H9 (cell line): Measurements from ENCODE around the gene TMEM245. TPM values are rescaled to one million over a fixed set of nuclear protein-coding genes. Genes with fewer than 3 reads are reported as not detected.

ENCODE experiments used
- DNase-seq: peaks from one replicate; pipeline ENCODE4 v3.0.0-alpha.2; 2017
- H2AFZ ChIP-seq: one replicate; pipeline ENCODE4 v1.6.1; 2013; ENCODE audit warnings: mild to moderate bottlenecking, low read length, control low read depth, moderate library complexity
- H2AK5ac ChIP-seq: 2 replicates; pipeline ENCODE4 v1.6.1; 2013; ENCODE audit warnings: low read length, control low read depth, mixed read lengths; ENCODE audit not compliant: insufficient read length
- H2BK120ac ChIP-seq: one replicate; pipeline ENCODE4 v1.6.1; 2013; ENCODE audit warnings: low read depth, mild to moderate bottlenecking, low read length, control low read depth, inconsistent platforms; ENCODE audit not compliant: poor library complexity, severe bottlenecking
- H2BK12ac ChIP-seq: 2 replicates; pipeline ENCODE4 v1.6.1; 2013; ENCODE audit warnings: low read length, control low read depth, mixed read lengths, low read depth; ENCODE audit not compliant: insufficient read length
- H2BK15ac ChIP-seq: 2 replicates; pipeline ENCODE4 v1.6.1; 2013; ENCODE audit warnings: low read depth, low read length, control low read depth
- H2BK20ac ChIP-seq: one replicate; pipeline ENCODE4 v1.6.1; 2013; ENCODE audit warnings: low read depth, mild to moderate bottlenecking, low read length, control low read depth, inconsistent platforms; ENCODE audit not compliant: poor library complexity, severe bottlenecking
- H2BK5ac ChIP-seq: 2 replicates; pipeline ENCODE4 v1.6.1; 2013; ENCODE audit warnings: low read length, control low read depth, mixed read lengths; ENCODE audit not compliant: insufficient read length
- H3K14ac ChIP-seq: 2 replicates; pipeline ENCODE4 v1.6.1; 2013; ENCODE audit warnings: low read length, control low read depth; ENCODE audit not compliant: insufficient read depth
- H3K18ac ChIP-seq: 2 replicates; pipeline ENCODE4 v1.6.1; 2013; ENCODE audit warnings: low read depth, mild to moderate bottlenecking, mixed read lengths, low read length, control low read depth; ENCODE audit not compliant: insufficient read length
- H3K23ac ChIP-seq: 2 replicates; pipeline ENCODE4 v1.6.1; 2013; ENCODE audit warnings: low read length, control low read depth, mixed read lengths, low read depth; ENCODE audit not compliant: insufficient read length
- H3K23me2 ChIP-seq: 2 replicates; pipeline ENCODE4 v1.6.1; 2013; ENCODE audit warnings: low read depth, mild to moderate bottlenecking, mixed read lengths, low read length, control low read depth; ENCODE audit not compliant: insufficient read length, poor library complexity, severe bottlenecking
- H3K27ac ChIP-seq: 2 replicates; pipeline ENCODE4 v1.5.1; 2013; ENCODE audit warnings: low read length, control low read depth, mixed read lengths, low read depth; ENCODE audit not compliant: insufficient read length
- H3K27me3 ChIP-seq: 2 replicates; pipeline ENCODE4 v1.6.1; 2013; ENCODE audit warnings: low read length, control low read depth, inconsistent platforms; ENCODE audit not compliant: insufficient read depth
- H3K4ac ChIP-seq: 2 replicates; pipeline ENCODE4 v1.6.1; 2013; ENCODE audit warnings: low read depth, mild to moderate bottlenecking, control low read depth, inconsistent platforms, low read length, moderate library complexity
- H3K4me1 ChIP-seq: 2 replicates; pipeline ENCODE4 v1.6.1; 2013; ENCODE audit warnings: low read length, control low read depth, inconsistent platforms; ENCODE audit not compliant: insufficient read depth
- H3K4me2 ChIP-seq: 2 replicates; pipeline ENCODE4 v1.6.1; 2013; ENCODE audit warnings: low read length, control low read depth, mixed read lengths; ENCODE audit not compliant: insufficient read length, insufficient read depth
- H3K56ac ChIP-seq: 2 replicates; pipeline ENCODE4 v1.6.1; 2013; ENCODE audit warnings: low read depth, mild to moderate bottlenecking, mixed read lengths, low read length, control low read depth; ENCODE audit not compliant: insufficient read length
- H3K79me1 ChIP-seq: 2 replicates; pipeline ENCODE4 v1.6.1; 2013; ENCODE audit warnings: low read depth, mild to moderate bottlenecking, moderate library complexity, low read length, control low read depth, inconsistent platforms; ENCODE audit not compliant: insufficient read depth, poor library complexity, severe bottlenecking
- H3K79me2 ChIP-seq: 2 replicates; pipeline ENCODE4 v1.6.1; 2013; ENCODE audit warnings: low read length, control low read depth, inconsistent platforms; ENCODE audit not compliant: insufficient read depth
- H3K9ac ChIP-seq: 2 replicates; pipeline ENCODE4 v1.6.1; 2013; ENCODE audit warnings: low read length, control low read depth, mixed read lengths; ENCODE audit not compliant: insufficient read length; ENCODE audit errors: extremely low read depth
- H3K9me3 ChIP-seq: one replicate; pipeline ENCODE4 v1.6.1; 2013; ENCODE audit warnings: low read depth, low read length, inconsistent platforms; ENCODE audit not compliant: control insufficient read depth
- H3T11ph ChIP-seq: one replicate; pipeline ENCODE4 v1.6.1; 2013; ENCODE audit warnings: mild to moderate bottlenecking, low read length, control low read depth, inconsistent platforms
- H4K20me1 ChIP-seq: one replicate; pipeline ENCODE4 v1.6.1; 2013; ENCODE audit not compliant: control insufficient read depth, insufficient read length, insufficient read depth
- H4K5ac ChIP-seq: 2 replicates; pipeline ENCODE4 v1.6.1; 2013; ENCODE audit warnings: low read depth, mild to moderate bottlenecking, mixed read lengths, low read length, control low read depth; ENCODE audit not compliant: insufficient read length
- H4K8ac ChIP-seq: replicated peaks from 2 replicates; pipeline ENCODE4 v1.6.1; 2013; ENCODE audit warnings: low read length, control low read depth, mixed read lengths, low read depth; ENCODE audit not compliant: insufficient read length
- H4K91ac ChIP-seq: 2 replicates; pipeline ENCODE4 v1.6.1; 2013; ENCODE audit warnings: low read depth, mild to moderate bottlenecking, moderate library complexity, mixed read lengths, low read length, control low read depth; ENCODE audit not compliant: insufficient read length
- H3K27ac Mint-ChIP-seq, 3 experiments: 2 replicates in 2 of 3; 3 replicates in 1 of 3; pipeline ENCODE4 v1.8.0; 2020 to 2021; ENCODE audit warnings: mixed read lengths in 3 of 3, mild to moderate bottlenecking in 1 of 3, moderate library complexity in 1 of 3
- H3K27me3 Mint-ChIP-seq: 2 replicates; pipeline ENCODE4 v1.8.0; 2021; ENCODE audit warnings: low read depth, mild to moderate bottlenecking, moderate library complexity, mixed read lengths
- H3K36me3 Mint-ChIP-seq, 3 experiments: 2 replicates in 2 of 3; 3 replicates in 1 of 3; pipeline ENCODE4 v1.8.0; 2020 to 2021; ENCODE audit warnings: low read depth in 3 of 3, mixed read lengths in 3 of 3; ENCODE audit not compliant: insufficient read depth in 1 of 3
- H3K4me1 Mint-ChIP-seq, 2 experiments: 2 replicates each; pipeline ENCODE4 v1.8.0; 2020; ENCODE audit warnings: mixed read lengths in 2 of 2
- H3K4me3 Mint-ChIP-seq, 2 experiments: 2 replicates in 1 of 2; 3 replicates in 1 of 2; pipeline ENCODE4 v1.8.0; 2020 to 2021; ENCODE audit warnings: mild to moderate bottlenecking in 2 of 2, mixed read lengths in 2 of 2, moderate library complexity in 1 of 2
- H3K9me3 Mint-ChIP-seq, 2 experiments: 2 replicates in 1 of 2; 3 replicates in 1 of 2; pipeline ENCODE4 v1.8.0; 2020; ENCODE audit warnings: mild to moderate bottlenecking in 2 of 2, mixed read lengths in 2 of 2, moderate library complexity in 1 of 2
- CTCF ChIP-seq: fragments of 200-600 bp; sonication (generic); conservative IDR thresholded peaks from 3 replicates; pipeline ENCODE4 v1.8.0; 2021; ENCODE audit warnings: antibody characterized with exemption, mild to moderate bottlenecking
- WGBS: extraction: QIAGEN DNeasy Blood & Tissue Kit; methylation state at CpG from one replicate; pipeline ENCODE4 v1.1.7; 2013; ENCODE audit warnings: missing lambda C conversion rate, low lambda C conversion rate, mixed read lengths; ENCODE audit not compliant: insufficient read length; ENCODE audit errors: extremely low coverage; 5-methylcytosine and 5-hydroxymethylcytosine counted together
- total RNA-seq: library from RNA; stranded (reverse); gene quantifications from 2 replicates; pipeline ENCODE4 v1.2.1, GENCODE V29; 2021

TMEM245 gene
- total RNA-seq, 1 experiment from 2014 or later, result 37.9 TPM

- no peak overlapping the region for H3K56ac ChIP-seq
- H2BK120ac ChIP-seq, result no peak overlapping the region
- no peaks in the 10 kb centered on the region for H3K23me2 ChIP-seq
- H3K23ac ChIP-seq, result no peak overlapping the region
- H3K4me1 ChIP-seq, result peaks cover 8% of the 10 kb centered on the region; the same call in 1 of the 2 replicates
- no peak overlapping the region for H2BK15ac ChIP-seq
- no peaks in the 10 kb centered on the region for H3K27me3 ChIP-seq
- no peak overlapping the region for H2AK5ac ChIP-seq
- no peak overlapping the region for H4K91ac ChIP-seq
- H3K4me1 Mint-ChIP-seq, result peaks cover 18 to 19% of the 10 kb centered on the region in 2 experiments
- no peak overlapping the region for H3K9ac ChIP-seq
- H3K9me3 ChIP-seq, result no peaks in the 10 kb centered on the region
- H2BK20ac ChIP-seq, result no peak overlapping the region
- H2BK12ac ChIP-seq, result no peak overlapping the region
- no peak overlapping the region for H3K14ac ChIP-seq
- no peak overlapping the region for H2AFZ ChIP-seq
- H3K4ac ChIP-seq, result no peak overlapping the region
- no peak overlapping the region for H4K5ac ChIP-seq
- peaks cover 9 to 46% (median 41%) of the 10 kb centered on the region in 3 experiments; a peak in 5 of 7 replicates for H3K36me3 Mint-ChIP-seq
- H3K18ac ChIP-seq, result no peak overlapping the region
- H3K4me3 Mint-ChIP-seq, result no peak overlapping the region
- no peak overlapping the region for H2BK5ac ChIP-seq
- peaks cover 12% of the 10 kb centered on the region; the same call in 1 of the 2 replicates for H3K79me2 ChIP-seq
- peaks cover 5% of the 10 kb centered on the region for H4K20me1 ChIP-seq
- H3K79me1 ChIP-seq, result peaks cover 6% of the 10 kb centered on the region
- no peak overlapping the region for H4K8ac ChIP-seq
- no peak overlapping the region for H3K27ac ChIP-seq
- DNase-seq, result no peak
- no peaks in the 10 kb centered on the region for H3K9me3 Mint-ChIP-seq
- H3K27me3 Mint-ChIP-seq, result no peaks in the 10 kb centered on the region
- H3K4me2 ChIP-seq, result no peak overlapping the region
- WGBS, result no CpG with 5 or more reads among the region's 6 CpGs
- H3T11ph ChIP-seq, result no peak overlapping the region
- TF ChIP-seq CTCF, result no peak
- peak overlapping the region in 1 of 3 experiments; percentile 54; a peak in 2 of 7 replicates for H3K27ac Mint-ChIP-seq
Observed at GRCh38 chr9:109094268-109094667, 25.5 kb downstream of the TMEM245 start.
